Measurements from ENCODE around the gene CLPX.
"Not testable (repeated sequence)": the region's sequence is repeated elsewhere in the genome, so short reads cannot be mapped to it uniquely, and the experiment has no call there.

The CLPX gene

DNA sequence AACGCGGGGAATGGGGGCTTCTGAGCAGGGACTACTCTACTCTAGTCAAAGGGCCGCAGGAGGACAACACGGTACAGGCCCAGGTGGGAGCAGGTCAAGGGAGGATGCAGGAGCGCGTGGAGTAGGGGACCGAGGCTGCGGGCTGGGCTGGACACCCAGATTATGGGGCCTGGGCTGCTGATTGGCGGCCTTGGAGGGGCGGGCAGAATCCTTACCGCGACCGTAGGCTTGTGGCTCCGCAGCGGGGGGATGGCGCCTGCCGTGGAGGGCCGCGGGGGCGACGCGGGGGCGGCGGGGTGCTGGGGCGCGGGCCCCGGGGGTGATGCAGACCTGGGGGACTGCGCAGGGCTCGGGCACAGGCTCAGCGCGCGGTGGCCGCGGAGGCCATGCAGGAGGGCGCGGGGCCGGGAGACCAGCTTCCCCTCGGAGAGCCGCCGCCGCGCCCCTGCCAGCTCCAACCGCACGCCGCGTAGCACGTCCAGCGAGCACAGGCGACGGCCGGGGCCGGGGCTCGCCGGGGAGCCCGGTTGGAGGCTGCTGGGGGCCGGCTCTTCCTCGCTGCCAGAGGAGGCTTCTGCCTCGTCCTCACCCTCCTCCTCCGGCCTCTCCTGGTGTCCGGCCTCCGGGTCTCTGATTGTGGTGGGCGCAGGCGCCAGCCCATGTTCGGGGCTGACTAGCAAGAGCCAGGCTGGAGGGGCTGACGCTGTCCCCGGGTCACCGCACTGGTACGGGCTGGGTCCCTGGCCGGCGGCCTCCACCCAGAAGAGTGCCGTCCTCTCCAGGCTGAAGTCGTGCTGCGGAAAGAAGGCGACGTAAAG, 83.0 kb downstream of the CLPX start:
- in situ Hi-C loops (cut with MboI; ENCODE audit: low sequenced_read_pairs), result no loop called here

DNA sequence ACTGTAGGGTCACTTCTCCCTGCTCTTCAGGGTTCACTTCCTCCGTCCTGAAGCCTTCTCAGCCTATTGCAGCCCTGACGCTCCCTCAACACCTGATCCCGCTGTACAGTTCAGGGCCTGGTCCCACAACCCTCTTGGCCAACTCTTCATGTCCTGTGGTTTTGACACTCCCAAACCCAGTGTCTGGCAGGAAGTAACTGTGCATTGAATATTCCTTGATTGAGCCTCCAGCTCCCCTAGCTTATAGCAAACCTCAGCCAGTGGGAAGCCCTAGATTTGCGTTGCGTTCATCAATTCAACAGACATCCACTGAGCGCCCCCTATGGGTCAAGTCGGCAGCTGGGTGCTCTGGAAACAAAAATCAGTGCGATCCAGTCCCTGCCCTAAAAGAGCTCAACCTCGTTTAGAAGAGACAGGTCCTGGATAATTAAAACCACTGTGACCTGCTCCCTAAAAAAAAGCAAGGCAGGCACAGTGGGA, 83.7 kb downstream of the CLPX start:
- in situ Hi-C loops (cut with MboI; ENCODE audit: low sequenced_read_pairs), result no loop called here

DNA sequence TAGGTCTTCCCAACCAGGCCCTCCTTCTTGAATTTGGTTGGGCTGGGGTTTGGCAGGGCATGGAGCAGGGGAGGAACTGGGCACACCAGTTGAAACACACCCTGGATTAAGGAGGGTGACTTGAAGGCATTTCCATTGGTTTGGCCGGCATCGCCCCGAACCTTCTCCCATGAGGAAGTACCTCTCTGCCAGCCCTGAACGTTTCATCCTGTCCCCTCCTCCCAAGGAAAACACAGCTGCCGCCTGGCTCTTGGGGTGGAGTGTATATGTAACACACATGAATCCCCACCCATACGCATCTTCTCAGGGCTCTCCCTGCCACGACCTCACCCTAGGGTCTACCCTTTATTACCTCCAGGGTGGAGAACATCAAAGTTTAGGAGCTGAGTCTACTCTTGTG, 84.7 kb downstream of the CLPX start:
- in situ Hi-C loops (cut with MboI; ENCODE audit: low sequenced_read_pairs), result no loop called here

- in situ Hi-C loops (cut with MboI; ENCODE audit: low sequenced_read_pairs), result not testable (repeated sequence)
Measured at GRCh38 chr15:65099801-65100200, 85.3 kb downstream of the CLPX start.

- in situ Hi-C loops (cut with MboI; ENCODE audit: low sequenced_read_pairs), result no loop called here
Measured at GRCh38 chr15:65099336-65099735, 85.8 kb downstream of the CLPX start.
